HG03097 (cell line): ENCODE measurements around the gene RGL2.

Experiments
- ATAC-seq: cut with Tn5 transposase; IDR thresholded peaks from one replicate; pipeline ENCODE4 v1.9.1; 2021; ENCODE audit not compliant: unreplicated experiment, low FRiP score

Gene RGL2

GRCh38 chr6:33247977-33248642, 50.6 kb downstream of the RGL2 start:
- peak; percentile 45 for ATAC-seq

GRCh38 chr6:33243476-33243875, 55.3 kb downstream of the RGL2 start:
- ATAC-seq: no peak

- no peak for ATAC-seq
Observed at GRCh38 chr6:33241968-33242367, 56.8 kb downstream of the RGL2 start.
